Amniotic epithelial cell (primary cell): ENCODE measurements around the gene MLEC.

Source experiments
- DNase-seq: peaks from one replicate; pipeline ENCODE4 v3.0.0-alpha.2; 2010; ENCODE audit warnings: low read depth

The MLEC gene

DNA sequence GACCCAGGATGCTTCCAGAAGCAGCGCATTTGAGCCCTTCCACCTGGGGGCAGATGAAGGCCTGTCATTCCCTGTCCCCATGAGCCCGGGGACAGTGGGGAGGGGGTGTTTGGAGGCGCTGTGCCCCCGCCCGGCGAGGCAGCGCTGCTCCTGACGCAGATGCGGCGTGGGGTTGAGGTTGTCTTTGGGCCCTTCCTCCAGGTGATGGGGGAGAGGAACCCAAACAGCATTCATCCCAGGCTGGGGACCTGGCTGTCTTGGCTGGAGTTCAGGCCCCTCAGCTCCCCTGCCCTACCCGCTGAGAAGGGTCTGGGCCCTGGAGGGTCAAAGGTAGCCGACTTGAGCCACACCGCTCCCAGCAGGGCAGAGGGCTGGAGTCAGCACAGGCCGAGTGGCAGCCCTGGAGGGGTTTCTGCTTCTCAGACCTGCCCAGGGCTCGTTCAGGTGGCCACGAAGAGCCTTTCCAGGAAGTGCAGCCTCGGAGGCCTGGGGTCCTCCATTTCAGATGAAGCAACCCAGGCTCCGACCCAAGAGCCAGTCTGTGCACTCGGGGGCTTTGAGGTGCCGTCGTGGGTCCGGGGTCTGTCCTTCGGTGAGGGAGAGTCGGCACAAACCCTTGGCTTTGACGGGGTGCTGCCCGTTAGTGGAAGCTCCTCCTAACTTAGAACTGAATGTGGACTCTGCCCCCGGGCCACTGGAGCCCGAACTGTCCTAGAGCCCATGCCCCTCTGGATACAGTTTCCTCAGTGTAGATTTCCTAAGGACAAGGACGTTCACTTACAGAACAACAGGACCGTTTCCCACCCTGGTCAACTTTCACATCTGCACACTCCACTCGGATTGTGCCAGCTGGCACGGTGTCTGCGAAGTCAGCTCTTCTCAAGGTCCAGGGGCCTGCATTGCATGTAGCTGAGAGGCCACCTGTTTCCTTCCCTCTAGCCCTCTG, 54.8 kb downstream of the MLEC start:
- DNase-seq, result no peak

DNA sequence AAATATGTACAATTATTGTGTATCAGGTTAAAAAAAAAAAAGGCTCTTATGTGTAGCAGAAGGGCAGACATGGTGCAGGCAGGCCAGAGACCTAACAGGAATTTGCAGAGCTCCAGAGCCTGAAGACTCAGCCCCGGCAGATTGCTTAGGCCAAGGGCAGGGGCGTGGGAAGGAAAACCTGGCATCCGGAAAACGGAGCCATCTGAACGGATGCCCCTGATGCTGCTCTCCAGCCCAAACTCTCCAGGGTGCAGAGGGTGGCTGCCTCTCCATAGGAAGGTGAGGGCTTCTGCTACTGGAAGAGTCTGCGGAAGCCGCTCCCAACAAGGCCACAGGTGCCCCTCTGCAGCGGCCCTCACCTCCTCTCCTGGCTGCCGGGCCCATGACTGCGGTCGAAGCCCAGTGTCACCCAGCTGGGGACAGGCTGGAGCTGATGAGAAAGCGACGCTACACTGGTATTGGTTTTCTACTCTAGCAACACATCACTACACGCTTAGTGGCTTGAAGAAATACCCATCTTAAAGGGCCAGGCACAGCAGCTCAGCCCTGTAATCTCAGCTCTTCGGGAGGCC, 58.1 kb downstream of the MLEC start:
- no peak for DNase-seq

DNA sequence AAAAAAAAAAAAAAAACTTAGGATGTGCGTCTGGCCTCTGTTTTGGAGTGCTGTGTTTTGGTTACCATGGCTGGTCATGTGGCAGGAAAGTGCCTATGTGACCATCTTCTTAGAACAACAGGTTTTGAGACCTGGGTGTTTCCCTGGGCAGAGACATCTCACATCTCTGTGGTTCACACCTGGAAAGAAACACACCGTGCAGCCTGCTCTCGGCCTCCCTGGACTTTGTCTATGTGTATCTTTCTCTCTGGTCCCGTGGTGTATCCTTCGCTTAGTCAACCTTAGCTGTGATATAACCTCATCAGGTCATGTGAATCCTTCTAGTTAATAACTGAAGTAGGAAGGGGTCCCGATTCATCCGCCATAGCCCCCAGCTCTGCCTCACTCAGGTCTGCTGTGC, 61.3 kb downstream of the MLEC start:
- DNase-seq, result no peak

DNA sequence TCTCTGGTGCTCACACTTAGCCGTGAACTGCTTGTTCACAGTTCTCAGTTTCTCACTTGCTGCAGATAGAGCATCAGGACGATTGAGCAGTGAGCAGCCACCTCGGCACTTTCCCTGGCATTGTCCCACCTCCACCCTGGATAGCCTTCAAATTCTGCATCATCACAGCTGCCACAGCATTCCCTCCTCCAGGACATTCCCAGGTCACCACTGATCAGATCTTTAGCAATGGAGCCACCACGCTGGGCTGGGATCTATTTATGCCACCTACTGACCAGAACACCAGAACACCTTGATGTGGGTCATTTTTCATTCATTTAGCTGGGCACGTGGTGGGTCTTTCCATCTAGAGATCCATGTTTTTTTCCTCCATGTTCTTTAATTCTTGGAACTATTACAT, 62.3 kb downstream of the MLEC start:
- no peak for DNase-seq

DNA sequence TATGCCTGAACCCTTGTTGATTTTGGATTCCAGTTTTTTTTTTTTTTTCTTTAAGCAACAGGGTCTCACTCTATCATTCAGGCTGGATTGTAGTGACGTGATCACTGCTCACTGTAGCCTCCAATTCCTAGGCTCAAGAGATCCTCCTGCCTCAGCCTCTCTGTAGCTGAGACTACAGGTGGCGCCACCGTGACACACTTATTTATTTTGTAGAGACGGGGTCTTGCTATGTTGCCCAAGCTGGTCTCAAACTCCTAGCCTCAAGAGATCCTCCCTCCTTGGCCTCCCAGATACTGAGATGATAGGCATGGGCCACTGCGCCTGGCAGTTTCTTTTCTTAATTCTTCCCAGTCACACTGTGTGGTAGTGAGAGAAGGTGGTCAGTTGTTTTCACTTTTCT, 63.9 kb downstream of the MLEC start:
- no peak for DNase-seq

DNA sequence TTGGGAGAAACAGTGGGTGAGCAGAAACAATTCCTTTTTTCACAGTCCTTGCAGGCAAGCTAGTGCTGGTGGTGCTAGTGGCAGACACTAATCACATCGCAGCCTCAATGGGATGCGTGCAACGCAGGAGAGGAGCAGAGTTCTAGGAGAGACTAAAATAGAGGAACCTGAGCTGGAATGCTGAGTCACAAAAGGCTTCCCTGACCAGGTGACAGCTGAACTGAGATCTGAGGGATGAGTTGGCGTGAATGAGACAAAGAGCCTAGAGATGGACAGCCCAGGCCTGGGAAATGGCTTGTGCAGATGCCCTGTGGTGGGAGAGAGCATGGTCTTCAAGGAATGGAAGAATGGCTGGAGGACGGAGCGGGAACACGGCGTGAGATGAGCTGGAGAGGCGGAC, 64.4 kb downstream of the MLEC start:
- DNase-seq, result no peak
